Measurements from ENCODE around the gene ARHGAP44.

The ARHGAP44 gene, protein sequence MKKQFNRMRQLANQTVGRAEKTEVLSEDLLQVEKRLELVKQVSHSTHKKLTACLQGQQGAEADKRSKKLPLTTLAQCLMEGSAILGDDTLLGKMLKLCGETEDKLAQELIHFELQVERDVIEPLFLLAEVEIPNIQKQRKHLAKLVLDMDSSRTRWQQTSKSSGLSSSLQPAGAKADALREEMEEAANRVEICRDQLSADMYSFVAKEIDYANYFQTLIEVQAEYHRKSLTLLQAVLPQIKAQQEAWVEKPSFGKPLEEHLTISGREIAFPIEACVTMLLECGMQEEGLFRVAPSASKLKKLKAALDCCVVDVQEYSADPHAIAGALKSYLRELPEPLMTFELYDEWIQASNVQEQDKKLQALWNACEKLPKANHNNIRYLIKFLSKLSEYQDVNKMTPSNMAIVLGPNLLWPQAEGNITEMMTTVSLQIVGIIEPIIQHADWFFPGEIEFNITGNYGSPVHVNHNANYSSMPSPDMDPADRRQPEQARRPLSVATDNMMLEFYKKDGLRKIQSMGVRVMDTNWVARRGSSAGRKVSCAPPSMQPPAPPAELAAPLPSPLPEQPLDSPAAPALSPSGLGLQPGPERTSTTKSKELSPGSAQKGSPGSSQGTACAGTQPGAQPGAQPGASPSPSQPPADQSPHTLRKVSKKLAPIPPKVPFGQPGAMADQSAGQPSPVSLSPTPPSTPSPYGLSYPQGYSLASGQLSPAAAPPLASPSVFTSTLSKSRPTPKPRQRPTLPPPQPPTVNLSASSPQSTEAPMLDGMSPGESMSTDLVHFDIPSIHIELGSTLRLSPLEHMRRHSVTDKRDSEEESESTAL

DNA sequence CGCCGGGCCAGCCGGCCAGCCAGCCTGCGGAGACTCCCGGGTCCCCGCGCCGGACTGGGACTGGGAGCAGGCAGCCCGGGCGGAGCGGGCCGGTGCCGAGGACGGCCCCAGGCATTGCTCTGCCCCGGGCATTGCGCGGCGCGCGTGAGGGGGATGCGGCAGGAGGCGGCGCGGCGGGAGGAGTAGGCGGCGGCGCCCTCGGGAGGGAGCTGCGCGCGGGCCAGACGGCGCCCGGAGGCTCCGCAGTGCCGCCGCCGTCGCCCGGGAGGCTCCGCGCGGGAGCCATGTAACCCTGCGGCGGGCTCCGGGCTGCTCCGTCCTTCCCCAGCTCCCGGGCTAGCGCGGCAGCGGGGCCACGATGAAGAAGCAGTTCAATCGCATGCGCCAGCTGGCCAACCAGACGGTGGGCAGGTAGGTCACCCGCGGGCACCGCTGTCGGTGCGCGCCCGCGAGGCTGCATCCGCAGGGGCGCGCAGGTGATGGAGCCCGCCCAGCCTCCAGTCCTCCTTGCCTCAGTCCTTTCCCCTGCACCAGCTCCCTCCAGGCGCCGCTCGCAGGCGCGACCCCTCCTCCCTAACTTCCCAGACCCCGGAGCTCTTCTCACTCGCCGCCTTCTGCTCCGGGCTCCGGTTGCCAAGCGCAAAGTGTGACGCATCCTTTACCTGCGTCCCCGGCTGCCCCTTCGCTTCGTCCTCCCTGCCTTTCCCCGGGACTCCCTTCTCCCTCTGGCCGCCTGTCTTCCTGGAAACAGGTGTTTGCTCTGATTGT is at the start of gene ARHGAP44:
ARHGAP44 (plus strand) TSS at position 18 of the 768 bp plus-strand sequence; CDS start at position 359, 341 bp downstream.
- no peak for DNase-seq (ENCODE audit: low read depth)

DNA sequence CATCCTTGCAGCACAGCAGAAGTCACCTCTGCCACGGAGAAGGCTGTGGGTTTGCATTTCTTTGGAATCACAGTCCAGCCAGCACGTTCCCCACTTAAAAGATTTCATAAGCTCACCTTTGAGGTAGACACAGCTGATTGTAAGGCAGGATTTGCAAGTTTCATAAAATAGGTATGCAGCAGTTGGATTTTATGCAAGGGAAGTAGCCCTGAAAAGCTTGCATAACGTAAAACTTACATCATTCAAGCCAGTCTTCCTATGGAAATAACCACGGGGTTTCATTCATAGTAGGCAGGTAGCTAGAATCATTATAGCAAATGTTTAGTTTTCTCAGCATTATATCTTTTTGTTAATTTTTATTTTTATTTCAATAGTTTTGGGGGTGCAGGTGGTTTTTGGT is 49.8 kb upstream of the ARHGAP44 start:
- DNase-seq (ENCODE audit: low read depth): no peak

DNA sequence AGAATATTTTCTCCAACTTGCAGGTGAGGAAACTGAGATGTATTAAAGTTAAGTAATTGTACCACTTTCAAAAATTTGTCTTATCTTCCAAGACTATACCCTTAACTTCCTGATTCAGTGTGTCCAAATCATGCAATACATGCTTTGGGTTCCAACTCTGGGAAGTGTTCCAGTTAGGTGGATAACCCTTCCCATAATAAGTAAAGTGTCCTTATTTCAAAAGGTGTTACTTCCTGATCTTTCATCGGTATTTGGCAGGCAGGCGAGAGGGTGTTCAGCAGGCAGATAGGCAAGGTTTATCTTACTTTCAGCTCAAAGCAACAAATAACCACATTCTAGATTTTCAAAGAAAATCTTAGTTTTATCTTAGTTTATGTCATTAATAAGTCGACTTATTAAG is 46.3 kb upstream of the ARHGAP44 start:
- no peak for DNase-seq (ENCODE audit: low read depth)

DNA sequence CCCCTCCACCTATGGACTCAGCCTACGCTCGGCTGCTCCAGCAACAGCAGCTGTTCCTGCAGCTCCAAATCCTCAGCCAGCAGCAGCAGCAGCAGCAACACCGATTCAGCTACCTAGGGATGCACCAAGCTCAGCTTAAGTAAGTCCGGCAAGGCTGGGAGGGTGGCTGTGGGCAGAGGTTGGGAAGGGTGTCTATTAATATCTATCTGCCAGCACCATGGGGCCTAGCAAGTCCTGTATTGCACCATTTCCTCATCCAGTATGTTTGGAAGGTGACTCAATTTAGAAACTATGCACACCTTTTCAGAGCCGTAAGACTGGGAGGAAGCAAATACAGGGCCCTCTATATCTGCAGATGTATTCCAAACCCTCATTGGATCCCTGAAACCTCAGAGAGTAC is 45.0 kb upstream of the ARHGAP44 start:
- DNase-seq (ENCODE audit: low read depth): no peak

DNA sequence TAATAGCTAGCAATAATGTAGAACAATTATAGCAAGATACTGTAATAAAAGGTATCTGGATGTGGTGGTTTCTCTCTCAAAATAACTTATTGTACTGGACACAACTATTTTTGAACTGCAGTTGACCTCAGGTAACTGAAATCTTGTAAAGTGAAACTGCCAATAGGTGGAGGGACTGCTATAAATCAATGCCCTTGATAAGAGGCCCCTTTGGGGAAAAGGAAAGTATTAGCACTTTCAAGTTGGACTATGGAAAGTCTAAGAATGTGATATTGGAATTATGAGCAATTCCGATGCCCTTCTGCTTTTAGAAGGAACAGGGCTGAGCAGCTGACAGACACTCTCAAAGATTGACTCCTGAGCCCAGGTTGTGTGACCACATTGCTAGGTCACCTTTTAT is 44.5 kb upstream of the ARHGAP44 start:
- DNase-seq (ENCODE audit: low read depth): no peak

DNA sequence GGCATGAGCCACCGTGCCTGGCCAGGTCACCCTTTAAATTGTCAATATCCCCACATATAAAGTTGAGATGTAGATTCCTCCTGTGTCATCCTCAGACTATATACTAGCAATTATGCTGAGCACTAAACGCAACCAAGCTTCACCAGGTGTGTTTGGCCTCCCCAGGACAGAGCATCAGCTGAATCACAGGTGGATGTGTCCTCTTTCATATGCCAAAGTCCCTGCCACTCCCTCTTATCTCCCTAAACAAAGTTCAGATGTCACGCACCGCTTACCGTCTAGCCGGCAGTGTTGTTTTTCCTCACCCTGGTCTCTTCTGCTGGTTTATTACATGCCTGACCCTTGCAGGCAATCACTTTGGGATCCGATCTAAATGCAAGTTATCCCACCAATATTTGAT is 43.8 kb upstream of the ARHGAP44 start:
- DNase-seq (ENCODE audit: low read depth): no peak

DNA sequence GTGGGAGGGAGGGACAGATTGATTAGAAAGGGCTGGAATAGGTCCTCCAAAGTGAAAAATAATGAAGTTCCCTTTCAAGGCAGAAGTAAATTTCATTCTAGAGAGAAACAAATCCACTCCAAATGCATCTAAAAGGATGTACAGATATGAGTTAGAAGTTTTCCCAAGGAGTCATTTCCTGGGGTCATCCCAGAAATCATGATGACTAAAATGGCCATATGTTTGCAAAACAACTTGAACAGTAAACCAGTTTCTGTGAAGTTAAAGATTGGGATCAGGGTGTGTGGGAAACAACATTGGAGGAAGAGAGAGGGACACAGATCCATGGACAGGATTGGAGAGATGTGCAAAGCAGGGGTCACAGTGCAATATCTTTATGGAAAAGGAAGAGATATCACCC is 32.5 kb upstream of the ARHGAP44 start:
- no peak for DNase-seq (ENCODE audit: low read depth)

DNA sequence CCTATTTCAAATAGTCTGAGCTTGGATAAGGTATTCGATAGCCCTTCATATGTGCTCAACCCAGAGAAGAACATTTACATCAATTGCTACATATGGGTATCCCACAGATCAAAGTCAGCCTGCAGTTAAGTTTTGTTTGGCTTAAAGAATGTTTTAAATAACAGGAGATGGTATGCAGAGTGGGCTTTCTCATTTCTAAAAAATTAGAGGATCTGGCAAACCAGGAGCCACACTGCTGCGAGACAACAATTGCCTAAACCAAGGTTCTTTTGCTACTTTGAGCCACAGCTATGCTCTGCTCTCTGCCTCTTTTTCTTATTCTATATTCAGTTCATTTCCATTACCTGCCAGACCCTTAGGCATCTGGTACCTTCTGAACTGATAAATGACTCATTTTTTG is 30.2 kb upstream of the ARHGAP44 start:
- DNase-seq (ENCODE audit: low read depth): no peak

DNA sequence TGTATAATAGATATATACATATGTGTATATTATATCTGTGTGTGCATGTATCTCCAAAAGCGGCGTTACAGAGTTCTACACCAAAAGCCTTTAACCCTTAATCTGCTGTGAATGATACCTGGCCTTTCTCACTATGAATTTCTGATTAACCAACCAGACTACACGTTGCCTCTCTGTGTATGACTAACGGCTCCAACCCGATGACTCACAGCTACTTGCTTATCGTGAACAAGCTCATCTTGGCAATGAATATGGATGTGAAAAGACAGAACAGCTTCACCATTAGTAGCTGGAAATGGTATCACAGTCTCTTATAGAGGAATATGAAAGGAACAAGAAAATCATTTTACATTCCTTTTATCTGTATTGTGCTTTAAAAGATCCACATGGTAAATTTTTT is 23.8 kb upstream of the ARHGAP44 start:
- no peak for DNase-seq (ENCODE audit: low read depth)

DNA sequence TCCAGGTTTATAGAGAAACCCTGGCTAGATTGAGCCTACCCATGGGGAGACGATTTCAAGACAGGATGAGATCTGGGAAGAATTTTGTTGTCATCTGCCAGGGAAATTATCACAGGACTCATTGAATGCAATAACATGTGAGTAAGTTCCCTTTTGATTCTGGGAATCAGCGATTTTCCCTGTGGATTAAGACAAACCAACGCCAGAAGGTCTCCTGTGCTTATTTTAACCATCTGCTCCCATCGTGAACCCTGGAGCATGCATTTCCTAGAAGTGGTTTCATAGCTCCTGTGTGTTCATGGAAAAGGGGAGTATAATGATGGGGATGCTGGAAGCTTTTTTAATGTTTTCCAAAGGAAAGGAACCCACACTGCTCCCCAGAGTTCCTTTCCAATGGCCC is 21.0 kb upstream of the ARHGAP44 start:
- no peak for DNase-seq (ENCODE audit: low read depth)

DNA sequence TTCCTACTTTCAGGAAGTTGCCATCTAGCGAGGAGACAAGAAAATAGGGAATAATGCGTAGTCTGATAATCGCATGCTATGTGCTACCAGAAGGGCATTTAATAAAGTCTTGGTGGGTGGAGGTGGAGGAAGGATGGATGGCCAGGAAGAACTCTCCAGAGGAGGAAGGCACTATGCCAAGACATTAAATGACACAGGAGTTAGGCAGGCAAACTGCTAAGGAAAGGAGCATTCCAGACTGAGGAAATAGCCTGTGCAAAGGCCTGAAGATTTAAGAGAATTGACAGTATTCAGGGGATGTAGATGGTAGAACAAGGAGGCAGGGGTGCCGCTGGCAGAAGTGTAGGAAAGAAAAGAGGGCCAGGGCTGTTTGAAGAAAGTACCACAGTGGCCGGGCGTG is 19.3 kb upstream of the ARHGAP44 start:
- DNase-seq (ENCODE audit: low read depth): no peak

DNA sequence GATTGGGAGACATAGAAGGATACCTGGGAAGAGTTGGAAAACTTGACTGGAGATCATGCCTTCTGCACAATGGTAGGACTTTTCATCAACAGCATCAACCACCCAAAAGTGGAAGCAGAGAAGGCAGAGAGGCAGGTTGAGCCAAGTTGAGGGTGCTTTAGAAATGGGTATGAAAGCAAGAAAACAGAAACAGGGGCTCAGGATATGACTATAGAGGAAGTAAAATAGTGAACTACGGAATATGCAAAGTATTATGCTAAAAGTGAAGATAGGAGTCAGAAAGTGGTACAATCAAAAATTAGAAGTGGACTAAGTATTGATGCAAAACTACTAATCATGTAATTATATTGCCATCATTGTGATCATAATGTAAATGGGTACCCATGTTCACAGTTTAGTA is 16.1 kb upstream of the ARHGAP44 start:
- no peak for DNase-seq (ENCODE audit: low read depth)

DNA sequence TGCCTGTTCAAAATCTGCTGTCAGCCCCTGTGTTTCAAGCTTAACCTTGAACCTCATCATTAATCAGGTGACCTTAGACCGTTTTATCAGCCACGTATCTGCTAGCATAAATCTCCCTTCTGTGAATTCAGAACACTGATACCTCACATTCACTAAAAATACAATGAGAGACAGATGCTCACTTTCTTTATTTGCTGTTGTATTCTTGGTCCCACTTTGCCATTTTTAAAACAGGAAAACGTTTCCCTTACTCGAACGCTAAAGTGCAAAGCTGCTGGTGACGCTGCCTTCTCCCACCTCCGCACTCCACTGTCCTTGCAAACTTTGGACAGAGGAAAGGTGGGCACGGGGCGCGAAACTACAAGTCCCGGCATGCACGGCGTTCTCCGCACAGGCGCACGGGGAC is 220 bp upstream of the ARHGAP44 start:
- no peak for DNase-seq (ENCODE audit: low read depth)

DNA sequence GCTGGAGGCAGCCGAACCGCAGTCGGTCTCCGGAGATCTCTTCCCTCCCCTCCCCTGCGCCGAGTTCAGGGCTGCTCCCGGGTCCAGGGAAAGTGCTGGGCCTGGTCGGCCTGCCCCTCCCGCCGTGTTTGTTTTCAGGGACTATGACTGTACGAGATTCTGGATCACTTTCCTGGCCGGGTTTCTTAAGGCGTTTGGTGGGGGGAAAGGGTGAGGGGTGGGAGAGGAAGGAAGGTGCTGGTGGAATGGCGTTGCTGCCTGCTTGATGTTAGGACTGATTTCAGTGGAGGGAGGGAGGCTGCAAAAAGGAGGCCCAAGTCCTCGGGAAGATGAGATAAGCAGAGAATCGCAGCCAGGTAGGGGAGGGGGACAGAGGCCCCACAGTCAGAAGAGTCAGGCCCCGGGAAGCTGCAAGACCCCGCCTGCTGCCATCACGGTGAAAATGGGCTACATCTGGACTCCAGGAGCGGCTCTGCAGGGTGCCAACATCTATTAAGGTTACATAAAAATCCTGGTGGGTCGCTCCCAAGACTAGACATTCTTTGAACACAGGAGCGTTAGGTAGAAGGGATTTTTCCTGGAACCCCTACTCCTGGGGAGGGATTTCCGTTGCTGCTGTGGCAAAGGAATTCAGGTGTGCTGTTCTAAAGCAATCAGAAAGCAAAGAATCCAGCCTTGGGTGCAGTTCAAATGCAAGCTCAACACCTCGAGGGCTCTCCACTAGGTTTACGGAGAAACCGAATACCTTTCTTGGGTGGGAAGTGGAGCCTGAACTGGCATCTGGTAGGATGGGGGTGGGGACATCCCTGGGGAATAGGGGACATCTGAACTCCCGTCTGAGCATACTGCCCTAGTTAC is 1.2 kb downstream of the ARHGAP44 start:
- no peak for DNase-seq (ENCODE audit: low read depth)

DNA sequence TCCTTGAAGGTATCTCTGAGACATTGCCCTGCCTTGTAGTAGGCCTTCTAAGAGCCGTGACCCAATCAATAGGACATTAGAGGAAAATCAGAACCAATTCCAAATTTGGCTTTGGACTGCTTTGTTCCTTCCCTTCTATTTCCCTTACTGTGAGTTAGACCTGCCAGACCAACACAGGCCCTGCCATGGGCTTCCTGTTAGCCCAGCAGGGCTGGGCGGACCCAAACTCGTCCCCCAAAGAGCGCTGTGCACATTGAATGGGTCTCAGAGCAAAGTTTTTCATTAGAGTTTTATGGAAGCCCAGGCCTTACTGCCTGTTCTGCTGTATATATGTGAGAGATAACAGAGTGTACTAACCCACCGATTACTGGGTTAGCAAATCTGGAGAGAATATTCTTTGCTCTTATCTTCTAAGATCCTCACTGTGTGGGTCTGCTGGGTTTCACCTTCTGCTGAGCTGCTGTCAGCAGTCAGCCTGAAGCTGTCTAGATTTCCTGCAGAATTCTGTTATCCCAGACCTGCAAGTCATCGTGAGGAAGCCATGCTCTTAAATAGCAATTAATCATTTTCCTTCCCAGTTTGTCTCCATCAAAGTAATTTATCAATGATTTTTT is 5.7 kb downstream of the ARHGAP44 start:
- no peak for DNase-seq (ENCODE audit: low read depth)

DNA sequence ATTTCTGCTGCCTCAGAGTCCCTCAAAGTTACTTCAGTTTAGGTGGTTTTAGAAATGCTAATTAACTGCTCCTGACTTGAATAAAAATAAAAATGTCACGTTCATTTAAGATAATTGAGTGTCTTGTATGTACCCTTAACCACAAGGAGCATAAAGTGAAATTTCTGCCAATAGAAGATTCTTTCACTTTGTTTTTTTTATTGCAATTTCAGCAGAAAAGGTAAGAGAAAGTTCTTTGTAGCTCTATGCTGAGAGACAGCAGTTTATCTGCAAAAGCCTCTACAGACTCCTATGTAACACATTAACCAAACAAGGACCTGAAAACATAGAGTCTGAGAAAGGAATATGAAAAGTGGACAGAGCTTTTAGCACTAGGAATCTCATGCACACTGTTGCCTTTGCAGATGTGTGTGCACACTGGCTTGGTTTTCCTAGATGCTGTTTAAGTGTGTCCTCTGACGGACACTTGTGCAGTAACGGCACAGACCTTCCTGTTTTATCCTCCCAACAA is 11.6 kb downstream of the ARHGAP44 start:
- DNase-seq (ENCODE audit: low read depth): no peak

DNA sequence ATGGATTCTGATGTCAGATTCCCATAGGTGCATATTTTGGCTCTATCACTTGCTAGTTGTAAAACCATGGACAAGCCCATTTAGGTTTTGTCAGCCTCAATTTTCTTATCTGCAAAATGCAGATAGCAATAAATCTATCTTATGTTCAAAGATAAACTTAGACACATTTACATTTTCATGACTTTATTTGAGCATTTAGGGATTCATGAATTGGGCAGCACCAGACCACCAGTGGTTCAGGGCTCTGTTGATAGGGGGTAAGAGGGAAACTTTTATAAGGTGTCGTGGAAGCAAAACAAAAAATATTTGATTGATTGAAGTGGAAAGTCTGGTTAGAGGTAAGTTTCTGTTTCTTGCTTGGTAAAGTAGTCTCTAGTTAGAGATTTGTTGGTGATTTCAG is 17.3 kb downstream of the ARHGAP44 start:
- no peak for DNase-seq (ENCODE audit: low read depth)

DNA sequence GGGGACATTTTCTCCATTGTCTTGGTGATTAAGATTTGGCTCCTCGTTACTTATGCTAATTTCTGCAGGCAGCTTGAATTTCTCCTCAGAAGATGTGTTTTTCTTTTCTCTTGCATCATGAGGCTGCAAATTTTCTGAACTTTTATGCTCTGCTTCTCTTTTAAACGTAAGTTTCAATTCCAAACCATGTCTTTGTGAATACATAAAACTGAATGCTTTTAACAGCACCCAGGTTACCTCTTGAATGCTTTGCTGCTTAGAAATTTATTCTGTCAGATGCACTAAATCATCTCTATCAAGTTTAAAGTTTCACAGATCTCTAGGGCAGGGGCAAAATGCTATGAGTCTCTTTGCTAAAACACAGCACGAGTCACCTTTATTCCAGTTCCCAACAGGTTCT is 19.4 kb downstream of the ARHGAP44 start:
- no peak for DNase-seq (ENCODE audit: low read depth)

DNA sequence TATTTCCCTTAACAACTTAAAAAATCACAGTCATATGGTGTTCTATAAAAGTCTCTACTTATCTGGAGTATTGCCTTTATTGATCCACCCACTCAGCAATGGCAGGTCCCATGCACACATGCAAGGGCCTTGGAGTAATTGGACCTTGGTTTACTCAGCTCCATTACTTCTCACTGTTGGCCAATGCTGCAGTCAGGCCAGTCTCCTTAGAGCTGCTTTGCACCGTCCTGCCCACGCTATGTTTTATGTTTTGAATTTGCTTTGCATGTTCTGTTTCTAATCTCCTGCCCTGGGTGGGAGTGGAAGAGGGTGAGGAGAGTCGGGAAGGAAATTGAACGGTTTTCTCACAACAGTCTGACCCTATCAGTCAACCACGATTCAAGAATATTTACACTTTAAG is 23.6 kb downstream of the ARHGAP44 start:
- no peak for DNase-seq (ENCODE audit: low read depth)

DNA sequence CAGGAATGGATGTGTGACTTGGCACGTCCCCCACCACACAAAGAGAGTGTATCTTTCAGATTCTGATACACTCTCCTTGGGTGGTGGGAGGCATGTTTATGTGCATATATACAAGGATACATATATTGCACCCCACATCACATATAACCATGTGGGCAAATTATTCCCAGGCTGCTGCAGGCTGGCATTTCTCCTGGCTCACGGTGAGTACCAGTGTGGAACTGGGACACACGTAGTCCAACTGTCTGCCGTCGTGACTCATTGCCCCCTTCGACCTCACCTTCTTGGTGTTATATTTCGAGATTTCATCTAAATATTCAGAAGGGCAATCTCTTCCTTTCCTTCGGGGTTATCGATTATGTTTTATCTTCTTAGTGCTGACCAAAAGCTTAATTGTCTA is 24.4 kb downstream of the ARHGAP44 start:
- DNase-seq (ENCODE audit: low read depth): no peak

DNA sequence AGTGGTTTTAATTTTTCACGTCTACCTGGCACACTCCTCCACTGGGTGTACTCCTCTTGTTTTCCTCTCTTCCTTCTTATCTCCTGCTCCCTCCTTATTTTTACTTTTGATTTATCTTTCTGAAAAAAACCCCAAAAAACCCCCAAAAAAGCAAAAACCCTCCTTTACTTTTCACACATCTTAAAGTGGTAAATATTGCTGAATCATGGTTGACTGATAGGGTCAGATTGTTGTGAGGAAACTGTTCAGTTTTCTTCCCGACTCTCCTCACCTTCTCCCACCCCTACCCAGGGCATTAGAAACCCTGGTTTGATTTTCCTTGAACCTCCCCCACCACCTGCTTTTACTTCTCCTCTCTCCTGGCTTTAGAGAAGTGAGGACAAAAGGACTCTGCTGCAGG is 25.4 kb downstream of the ARHGAP44 start:
- DNase-seq (ENCODE audit: low read depth): no peak
